K562 (cell line): Measurements from ENCODE around the gene SLC43A2. TPM values are rescaled to one million over a fixed set of nuclear protein-coding genes. Genes with fewer than 3 reads are reported as not detected.

Experiments used
- CBX1 ChIP-seq: sonication (generic); IDR thresholded peaks from 2 replicates; pipeline ENCODE4 v1.6.1; 2016; ENCODE audit warnings: antibody characterized with exemption, low read depth, mild to moderate bottlenecking
- HMG20B ChIP-seq: fragments of 250-450 bp; sonication (Bioruptor Pico); IDR thresholded peaks from 2 replicates; pipeline ENCODE4 v1.5.0; 2021; ENCODE audit warnings: mild to moderate bottlenecking
- KDM4B ChIP-seq, 2 experiments: fragments of 450-650 bp in 1 of 2; sonication (generic) in 1 of 2; IDR thresholded peaks; 2 replicates each; pipeline ENCODE4 v1.6.1; 2016 to 2017; ENCODE audit warnings: borderline replicate concordance in 2 of 2, antibody characterized with exemption in 1 of 2, low read depth in 1 of 2, mild to moderate bottlenecking in 1 of 2
- MTF1 ChIP-seq: fragments of 250-450 bp; sonication (Bioruptor Pico); IDR thresholded peaks from 2 replicates; pipeline ENCODE4 v1.9.0; 2021; ENCODE audit warnings: moderate library complexity, mild to moderate bottlenecking, inconsistent platforms, borderline replicate concordance
- SAFB ChIP-seq: fragments of 200-400 bp; formaldehyde crosslinking; IDR thresholded peaks from 2 replicates; pipeline ENCODE4 v1.6.1; 2017; ENCODE audit warnings: low read depth, low read length, borderline replicate concordance
- TCF3 ChIP-seq: sonication (generic); formaldehyde crosslinking; IDR thresholded peaks from 2 replicates; pipeline ENCODE4 v1.4.0; 2020; ENCODE audit warnings: mild to moderate bottlenecking, missing genetic modification reagents
- TOE1 ChIP-seq, 2 experiments: fragments of 450-650 bp in 1 of 2; sonication (generic) in 1 of 2; formaldehyde crosslinking in 1 of 2; IDR thresholded peaks; 2 replicates each; pipeline versions ENCODE4 v1.7.1 to v1.8.0; 2016 to 2022; ENCODE audit warnings: borderline replicate concordance in 2 of 2, mild to moderate bottlenecking in 2 of 2, antibody characterized with exemption in 1 of 2, inconsistent platforms in 1 of 2, low read depth in 1 of 2, missing genetic modification reagents in 1 of 2, moderate library complexity in 1 of 2
- ZNF384 ChIP-seq: IDR thresholded peaks from 2 replicates; pipeline ENCODE4 v1.6.1; 2012; ENCODE audit warnings: low read depth, low read length, improper control_type of control experiment
- ZNF57 ChIP-seq: fragments of 450-650 bp; formaldehyde crosslinking; IDR thresholded peaks from 2 replicates; pipeline ENCODE4 v1.4.0; 2020; ENCODE audit warnings: mild to moderate bottlenecking, moderate library complexity
- ZNF583 ChIP-seq: fragments of 250-450 bp; sonication (Bioruptor Pico); IDR thresholded peaks from 2 replicates; pipeline ENCODE4 v1.4.0; 2020
- ZNF586 ChIP-seq: fragments of 450-650 bp; formaldehyde crosslinking; conservative IDR thresholded peaks from 2 replicates; pipeline ENCODE4 v1.4.0; 2020; ENCODE audit warnings: mild to moderate bottlenecking, moderate library complexity
- polyA plus RNA-seq, 8 experiments: library from polyadenylated mRNA; depleted of rRNA in 4 of 8; stranded (reverse) in 5 of 8; unstranded in 3 of 8; fragments of >200 nt; fragmentation: Nextera tagmentation in 2 of 8; fragmentation: Illumina TruSeq in 1 of 8; extraction: Ambion mirVana in 2 of 8; extraction: Trizol in 1 of 8; gene quantifications; 2 replicates each; pipeline versions ENCODE4 v1.2.1 to v1.2.3, GENCODE V29; 2011 to 2014; ENCODE audit warnings: inconsistent platforms in 1 of 8, missing spikeins in 1 of 8
- total RNA-seq, 7 experiments: library from RNA; depleted of rRNA in 6 of 7; stranded (reverse); fragments of >200 nt in 6 of 7; fragmentation: Illumina TruSeq in 2 of 7; extraction: Trizol in 2 of 7; gene quantifications; 2 replicates each; pipeline versions ENCODE4 v1.2.1 to v1.2.3, GENCODE V29; 2011 to 2021; ENCODE audit warnings: low replicate concordance in 1 of 7
- TF ChIP-seq, protein P1 (sequence below): fragments of 450-650 bp; formaldehyde crosslinking; IDR thresholded peaks from 2 replicates; pipeline ENCODE4 v1.4.0; 2020; ENCODE audit warnings: mild to moderate bottlenecking, moderate library complexity
- TF ChIP-seq, protein P2 (sequence below), 2 experiments: IDR thresholded peaks in 1 of 2; conservative IDR thresholded peaks in 1 of 2; 2 replicates each; pipeline ENCODE4 v1.6.1; 2016; ENCODE audit warnings: low read depth in 2 of 2, mild to moderate bottlenecking in 1 of 2, missing compliant biosample characterization in 1 of 2, missing genetic modification characterization in 1 of 2, moderate library complexity in 1 of 2
- TF ChIP-seq, protein P3 (sequence below): fragments of 250-450 bp; sonication (Bioruptor Pico); IDR thresholded peaks from 2 replicates; pipeline ENCODE4 v1.9.0; 2021; ENCODE audit warnings: mild to moderate bottlenecking, inconsistent platforms
- TF ChIP-seq, protein P4 (sequence below): fragments of 250-450 bp; sonication (Bioruptor Pico); IDR thresholded peaks from 2 replicates; pipeline ENCODE4 v1.4.0; 2020; ENCODE audit warnings: borderline replicate concordance
- TF ChIP-seq, protein P5 (sequence below): sonication (generic); formaldehyde crosslinking; IDR thresholded peaks from 2 replicates; pipeline ENCODE4 v1.9.0; 2022; ENCODE audit warnings: mild to moderate bottlenecking, missing genetic modification reagents

The SLC43A2 gene
- total and polyA plus RNA-seq, 9 of the 15 experiments (the other 6 are each of a cell fraction or from before 2014, with no cell fraction given) = 0.03 to 10.2 (median 3.6) TPM

DNA sequence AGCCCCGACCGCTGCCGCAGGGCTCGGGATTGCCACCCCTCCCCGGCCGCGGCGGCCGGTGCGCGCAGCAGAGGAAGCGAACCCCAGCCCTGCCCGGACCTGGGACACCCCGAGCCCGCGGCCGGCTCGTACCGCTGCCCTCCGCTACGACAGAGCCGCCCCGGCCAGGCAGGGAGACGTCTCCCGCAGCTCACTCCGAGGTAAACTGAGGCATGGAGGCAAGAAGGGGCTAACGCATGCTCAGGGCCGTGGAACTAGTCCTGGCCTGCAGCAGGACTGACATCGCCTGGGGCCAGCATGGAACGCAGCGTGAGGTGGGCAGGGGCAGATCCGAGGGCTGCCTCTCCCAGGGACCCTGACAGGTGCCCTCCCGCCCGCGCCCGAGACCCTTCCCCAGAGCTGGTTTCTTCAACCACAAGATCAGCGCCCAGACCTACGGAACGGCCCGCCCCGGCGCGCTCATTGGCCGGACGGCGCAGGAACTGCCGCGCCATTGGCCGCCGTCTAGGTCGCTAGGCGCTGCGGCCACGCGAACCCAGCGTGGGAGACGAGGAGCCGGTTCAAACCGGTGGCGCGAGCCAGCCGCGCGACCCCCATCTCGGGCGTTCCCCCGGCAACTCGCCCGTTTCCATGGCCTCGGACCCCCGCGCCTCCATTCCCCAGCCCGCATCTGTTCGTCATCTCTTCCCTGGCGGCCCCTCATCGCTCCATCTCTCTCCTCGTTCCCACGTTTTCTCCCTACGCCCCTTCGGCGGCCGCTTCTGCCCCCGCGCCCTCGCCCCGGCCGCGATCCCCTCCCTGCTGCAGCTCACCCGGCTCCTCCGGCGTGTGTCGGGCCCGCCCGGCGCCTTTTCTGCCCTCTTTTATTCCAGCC lies at the start of gene SLC43A2 (continued):
- no peak for TF ChIP-seq HMG20B
- no peak for TF ChIP-seq SAFB
- no peak for TF ChIP-seq CBX1
- 0 out of 2 replicates have a peak, but pooled peaks have one; percentile 12 for TF ChIP-seq TCF3 (CRISPR knock-in tag)
- TF ChIP-seq ZNF57 (CRISPR knock-in tag) = no peak
- TF ChIP-seq, protein P1, sequence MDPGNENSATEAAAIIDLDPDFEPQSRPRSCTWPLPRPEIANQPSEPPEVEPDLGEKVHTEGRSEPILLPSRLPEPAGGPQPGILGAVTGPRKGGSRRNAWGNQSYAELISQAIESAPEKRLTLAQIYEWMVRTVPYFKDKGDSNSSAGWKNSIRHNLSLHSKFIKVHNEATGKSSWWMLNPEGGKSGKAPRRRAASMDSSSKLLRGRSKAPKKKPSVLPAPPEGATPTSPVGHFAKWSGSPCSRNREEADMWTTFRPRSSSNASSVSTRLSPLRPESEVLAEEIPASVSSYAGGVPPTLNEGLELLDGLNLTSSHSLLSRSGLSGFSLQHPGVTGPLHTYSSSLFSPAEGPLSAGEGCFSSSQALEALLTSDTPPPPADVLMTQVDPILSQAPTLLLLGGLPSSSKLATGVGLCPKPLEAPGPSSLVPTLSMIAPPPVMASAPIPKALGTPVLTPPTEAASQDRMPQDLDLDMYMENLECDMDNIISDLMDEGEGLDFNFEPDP (CRISPR knock-in tag) = no peak
- TF ChIP-seq, protein P2, sequence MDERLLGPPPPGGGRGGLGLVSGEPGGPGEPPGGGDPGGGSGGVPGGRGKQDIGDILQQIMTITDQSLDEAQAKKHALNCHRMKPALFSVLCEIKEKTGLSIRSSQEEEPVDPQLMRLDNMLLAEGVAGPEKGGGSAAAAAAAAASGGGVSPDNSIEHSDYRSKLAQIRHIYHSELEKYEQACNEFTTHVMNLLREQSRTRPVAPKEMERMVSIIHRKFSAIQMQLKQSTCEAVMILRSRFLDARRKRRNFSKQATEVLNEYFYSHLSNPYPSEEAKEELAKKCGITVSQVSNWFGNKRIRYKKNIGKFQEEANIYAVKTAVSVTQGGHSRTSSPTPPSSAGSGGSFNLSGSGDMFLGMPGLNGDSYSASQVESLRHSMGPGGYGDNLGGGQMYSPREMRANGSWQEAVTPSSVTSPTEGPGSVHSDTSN (CRISPR knock-in tag; IDR thresholded peaks at IDR 0.05; ENCODE audit: low read depth) = no peak
- TF ChIP-seq, protein P2 (tag; conservative IDR thresholded peaks at IDR 0.05; ENCODE audit: low read depth) = no peak
- no peak for TF ChIP-seq MTF1 (CRISPR knock-in tag)
- TF ChIP-seq ZNF384 = no peak
- TF ChIP-seq KDM4B (IDR thresholded peaks at IDR 0.05; ENCODE audit: borderline replicate concordance in 2 of 2, low read depth in 1 of 2) = no peak
- no peak for TF ChIP-seq TOE1 (IDR thresholded peaks at IDR 0.05; ENCODE audit: borderline replicate concordance)
- TF ChIP-seq TOE1 (CRISPR knock-in tag; IDR thresholded peaks at IDR 0.05; ENCODE audit: borderline replicate concordance, low read depth) = no peak
- TF ChIP-seq, protein P3, sequence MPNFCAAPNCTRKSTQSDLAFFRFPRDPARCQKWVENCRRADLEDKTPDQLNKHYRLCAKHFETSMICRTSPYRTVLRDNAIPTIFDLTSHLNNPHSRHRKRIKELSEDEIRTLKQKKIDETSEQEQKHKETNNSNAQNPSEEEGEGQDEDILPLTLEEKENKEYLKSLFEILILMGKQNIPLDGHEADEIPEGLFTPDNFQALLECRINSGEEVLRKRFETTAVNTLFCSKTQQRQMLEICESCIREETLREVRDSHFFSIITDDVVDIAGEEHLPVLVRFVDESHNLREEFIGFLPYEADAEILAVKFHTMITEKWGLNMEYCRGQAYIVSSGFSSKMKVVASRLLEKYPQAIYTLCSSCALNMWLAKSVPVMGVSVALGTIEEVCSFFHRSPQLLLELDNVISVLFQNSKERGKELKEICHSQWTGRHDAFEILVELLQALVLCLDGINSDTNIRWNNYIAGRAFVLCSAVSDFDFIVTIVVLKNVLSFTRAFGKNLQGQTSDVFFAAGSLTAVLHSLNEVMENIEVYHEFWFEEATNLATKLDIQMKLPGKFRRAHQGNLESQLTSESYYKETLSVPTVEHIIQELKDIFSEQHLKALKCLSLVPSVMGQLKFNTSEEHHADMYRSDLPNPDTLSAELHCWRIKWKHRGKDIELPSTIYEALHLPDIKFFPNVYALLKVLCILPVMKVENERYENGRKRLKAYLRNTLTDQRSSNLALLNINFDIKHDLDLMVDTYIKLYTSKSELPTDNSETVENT = no peak
- TF ChIP-seq ZNF583 (CRISPR knock-in tag) = no peak
- TF ChIP-seq, protein P4, sequence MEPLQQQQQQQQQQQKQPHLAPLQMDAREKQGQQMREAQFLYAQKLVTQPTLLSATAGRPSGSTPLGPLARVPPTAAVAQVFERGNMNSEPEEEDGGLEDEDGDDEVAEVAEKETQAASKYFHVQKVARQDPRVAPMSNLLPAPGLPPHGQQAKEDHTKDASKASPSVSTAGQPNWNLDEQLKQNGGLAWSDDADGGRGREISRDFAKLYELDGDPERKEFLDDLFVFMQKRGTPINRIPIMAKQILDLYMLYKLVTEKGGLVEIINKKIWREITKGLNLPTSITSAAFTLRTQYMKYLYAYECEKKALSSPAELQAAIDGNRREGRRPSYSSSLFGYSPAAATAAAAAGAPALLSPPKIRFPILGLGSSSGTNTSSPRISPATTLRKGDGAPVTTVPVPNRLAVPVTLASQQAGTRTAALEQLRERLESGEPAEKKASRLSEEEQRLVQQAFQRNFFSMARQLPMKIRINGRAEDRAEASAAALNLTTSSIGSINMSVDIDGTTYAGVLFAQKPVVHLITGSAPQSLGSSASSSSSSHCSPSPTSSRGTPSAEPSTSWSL (CRISPR knock-in tag) = no peak
- no peak for TF ChIP-seq ZNF586
- TF ChIP-seq, protein P5, sequence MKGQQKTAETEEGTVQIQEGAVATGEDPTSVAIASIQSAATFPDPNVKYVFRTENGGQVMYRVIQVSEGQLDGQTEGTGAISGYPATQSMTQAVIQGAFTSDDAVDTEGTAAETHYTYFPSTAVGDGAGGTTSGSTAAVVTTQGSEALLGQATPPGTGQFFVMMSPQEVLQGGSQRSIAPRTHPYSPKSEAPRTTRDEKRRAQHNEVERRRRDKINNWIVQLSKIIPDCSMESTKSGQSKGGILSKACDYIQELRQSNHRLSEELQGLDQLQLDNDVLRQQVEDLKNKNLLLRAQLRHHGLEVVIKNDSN (CRISPR knock-in tag) = no peak
